Activated B cell treated with CpG ODN at 0.5 μM for 24 hours (primary cell): ENCODE data around the gene PDS5B. TPM values are rescaled to one million over a fixed set of nuclear protein-coding genes. Genes with fewer than 3 reads are reported as not detected.
A peak's percentile ranks its signal among the peaks of the same experiment; 100 is the strongest.

Source experiments
- ATAC-seq: fragments of 200-7000 bp; cut with Tn5 transposase; one replicate; pipeline ENCODE4 v1.10.0; 2021; ENCODE audit warnings: low read depth, mild to moderate bottlenecking, moderate library complexity
- CTCF ChIA-PET: fragments of 350-600 bp; sonication (Branson Sonifier 250); formaldehyde crosslinking; loops from one replicate; lab custom pipeline; 2021; ENCODE audit warnings: antibody characterized with exemption; lab: Charles Lee
- POLR2A ChIA-PET: fragments of 350-600 bp; sonication (Branson Sonifier 250); formaldehyde crosslinking; loops from one replicate; lab custom pipeline; 2021; ENCODE audit warnings: antibody characterized with exemption; lab: Charles Lee
- DNase-seq: peaks from one replicate; pipeline ENCODE4 v3.0.0; 2022
- H3K27ac Mint-ChIP-seq: one replicate; pipeline ENCODE4 v1.8.0; 2020; ENCODE audit warnings: mixed read lengths
- H3K27me3 Mint-ChIP-seq: one replicate; pipeline ENCODE4 v1.8.0; 2021; ENCODE audit warnings: mixed read lengths
- H3K36me3 Mint-ChIP-seq: one replicate; pipeline ENCODE4 v1.8.0; 2021; ENCODE audit warnings: low read depth, mixed read lengths
- H3K4me1 Mint-ChIP-seq: one replicate; pipeline ENCODE4 v1.8.0; 2021; ENCODE audit warnings: mixed read lengths
- H3K4me3 Mint-ChIP-seq: one replicate; pipeline ENCODE4 v1.8.0; 2020; ENCODE audit warnings: mild to moderate bottlenecking, mixed read lengths
- H3K9me3 Mint-ChIP-seq: one replicate; pipeline ENCODE4 v1.8.0; 2020; ENCODE audit warnings: mixed read lengths
- CTCF ChIP-seq: fragments of 200-600 bp; IDR thresholded peaks from one replicate; pipeline ENCODE4 v1.8.0; 2022; ENCODE audit warnings: antibody characterized with exemption, mild to moderate bottlenecking
- intact Hi-C: fragments of 100-400 bp; cut with micrococcal nuclease; formaldehyde crosslinking; loops from one replicate; pipeline ENCODE4 v1.15.1; 2024
- total RNA-seq: library from RNA; stranded (reverse); gene quantifications from 2 replicates; pipeline ENCODE4 v1.2.3, GENCODE V29; 2022

Gene PDS5B
- total RNA-seq, 1 donor from 2014 or later, result 47.2 TPM

- no peak overlapping the region for H3K4me3 Mint-ChIP-seq
- intact Hi-C loops, result no loop called here
- no peak for DNase-seq
- H3K4me1 Mint-ChIP-seq, result peaks cover 21% of the 10 kb centered on the region
- no peak overlapping the region for H3K27ac Mint-ChIP-seq
- ChIA-PET POLR2A (no interaction called here), CTCF (no interaction called here)
- peaks cover 45% of the 10 kb centered on the region for H3K36me3 Mint-ChIP-seq
- no peaks in the 10 kb centered on the region for H3K27me3 Mint-ChIP-seq
- H3K9me3 Mint-ChIP-seq, result no peaks in the 10 kb centered on the region
- ATAC-seq, result no peak
- TF ChIP-seq CTCF, result no peak
These were observed 149.6 kb downstream of the PDS5B start for GRCh38 chr13:32735859-32736258.

GRCh38 chr13:32736648-32737047 lies 150.4 kb downstream of the PDS5B start:
- ChIA-PET POLR2A (no interaction called here), CTCF (interaction anchor here (0.6 kb wide), 1 partner anchor 62 kb away, joined by 3 read pairs; no protein-coding TSS in a partner anchor)
- Mint-ChIP-seq H3K4me3 (peak overlapping the region; percentile 71), H3K9me3 (no peaks in the 10 kb centered on the region), H3K27ac (peak overlapping the region; percentile 78), H3K4me1 (peaks cover 19% of the 10 kb centered on the region), H3K27me3 (no peaks in the 10 kb centered on the region), H3K36me3 (peaks cover 46% of the 10 kb centered on the region)
- TF ChIP-seq CTCF, result no peak
- ATAC-seq (no peak), DNase-seq (no peak)
- intact Hi-C loops, result no loop called here

- ATAC-seq (no peak), DNase-seq (no peak)
- no peak for TF ChIP-seq CTCF
- no peaks in the 10 kb centered on the region for H3K9me3 Mint-ChIP-seq
- H3K27ac Mint-ChIP-seq, result peak overlapping the region; percentile 78
- H3K27me3 Mint-ChIP-seq, result no peaks in the 10 kb centered on the region
- intact Hi-C loops, result no loop called here
- ChIA-PET POLR2A (no interaction called here), CTCF (interaction anchor here (0.6 kb wide), 1 partner anchor 63 kb away, joined by 3 read pairs; no protein-coding TSS in a partner anchor)
- H3K4me1 Mint-ChIP-seq, result peaks cover 19% of the 10 kb centered on the region
- peaks cover 48% of the 10 kb centered on the region for H3K36me3 Mint-ChIP-seq
- peak overlapping the region; percentile 71 for H3K4me3 Mint-ChIP-seq
These were observed 150.9 kb downstream of the PDS5B start for GRCh38 chr13:32737111-32737571.

- no peaks in the 10 kb centered on the region for H3K27me3 Mint-ChIP-seq
- H3K4me3 Mint-ChIP-seq, result peak overlapping the region; percentile 71
- ATAC-seq (no peak), DNase-seq (no peak)
- no peak for TF ChIP-seq CTCF
- H3K36me3 Mint-ChIP-seq, result peaks cover 51% of the 10 kb centered on the region
- H3K4me1 Mint-ChIP-seq, result peaks cover 19% of the 10 kb centered on the region
- intact Hi-C loops, result no loop called here
- H3K27ac Mint-ChIP-seq, result peak overlapping the region; percentile 78
- H3K9me3 Mint-ChIP-seq, result no peaks in the 10 kb centered on the region
- ChIA-PET POLR2A (no interaction called here), CTCF (no interaction called here)
These were observed 151.4 kb downstream of the PDS5B start for GRCh38 chr13:32737679-32738078.

GRCh38 chr13:32745509-32745908 lies 159.3 kb downstream of the PDS5B start:
- no peak for TF ChIP-seq CTCF
- DNase-seq (no peak), ATAC-seq (no peak)
- no peak overlapping the region for H3K4me3 Mint-ChIP-seq
- no peak overlapping the region for H3K27ac Mint-ChIP-seq
- intact Hi-C loops, result no loop called here
- no peaks in the 10 kb centered on the region for H3K4me1 Mint-ChIP-seq
- H3K36me3 Mint-ChIP-seq, result peaks cover 58% of the 10 kb centered on the region
- CTCF ChIA-PET, result no interaction called here
- H3K9me3 Mint-ChIP-seq, result no peaks in the 10 kb centered on the region
- POLR2A ChIA-PET, result no interaction called here
- H3K27me3 Mint-ChIP-seq, result no peaks in the 10 kb centered on the region
